Neural progenitor cell (in vitro differentiated cells): ENCODE measurements around the gene HPGDS.

Experiments used
- CTCF ChIP-seq: fragments of 200-600 bp; sonication (generic); IDR thresholded peaks from 2 replicates; pipeline ENCODE4 v1.5.1; 2017; ENCODE audit warnings: antibody characterized with exemption, mild to moderate bottlenecking
- EZH2 ChIP-seq: fragments of 200-600 bp; sonication (generic); IDR thresholded peaks from 2 replicates; pipeline ENCODE4 v1.6.1; 2017; ENCODE audit warnings: antibody characterized with exemption, mild to moderate bottlenecking, moderate library complexity
- EZH2phosphoT487 ChIP-seq: fragments of 200-600 bp; sonication (generic); IDR thresholded peaks from 2 replicates; pipeline ENCODE4 v1.6.1; 2017; ENCODE audit warnings: antibody characterized with exemption

GRCh38 chr4:94329933-94330332 is 12.7 kb downstream of the HPGDS start:
- TF ChIP-seq CTCF (no peak), EZH2phosphoT487 (no peak), EZH2 (no peak)
